Measurements from ENCODE around the gene ATXN2. TPM values are rescaled to one million over a fixed set of nuclear protein-coding genes. Genes with fewer than 3 reads are reported as not detected.
"Not testable (repeated sequence)": the region's sequence is repeated elsewhere in the genome, so short reads cannot be mapped to it uniquely, and the experiment has no call there.

The ATXN2 gene
- total RNA-seq, 1 donor from 2014 or later, result 23.0 TPM

DNA sequence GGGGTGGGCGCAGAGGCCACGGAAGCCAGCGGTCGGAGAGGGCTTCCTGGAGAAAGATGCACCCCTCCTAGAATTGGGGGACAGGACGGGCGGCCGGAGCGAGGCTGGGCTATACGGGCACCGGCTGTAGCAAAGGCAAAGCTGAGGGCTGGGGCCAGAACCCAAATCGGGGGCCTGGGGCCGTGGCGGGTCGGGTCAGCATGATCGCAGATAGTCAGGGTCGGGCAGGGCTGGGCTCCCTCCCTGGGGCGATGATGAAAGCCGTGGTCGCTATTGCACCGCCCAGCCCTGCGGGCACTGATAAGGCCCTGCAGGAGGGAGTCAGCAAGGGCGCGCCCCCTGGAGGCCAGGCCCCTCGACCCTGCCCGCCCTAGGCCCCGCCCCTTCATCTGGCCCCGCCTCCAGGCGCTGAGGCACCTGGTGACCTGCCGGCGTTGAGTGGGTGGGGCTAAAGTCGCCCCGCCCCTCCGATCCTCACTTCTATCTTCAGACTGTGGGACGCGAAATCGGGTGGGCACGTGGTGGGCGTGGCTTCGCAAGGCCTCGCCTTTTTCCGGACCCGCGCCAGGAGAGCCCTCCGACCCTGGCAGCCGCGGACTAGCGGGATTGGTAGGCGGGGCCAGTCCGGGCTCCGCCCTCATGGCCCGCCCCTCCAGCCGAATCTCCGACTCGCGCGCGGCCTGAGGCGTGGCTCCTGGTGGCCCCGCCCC, 193.8 kb downstream of the ATXN2 start:
- DNase-seq (ENCODE audit: low read depth in 2 of 2), result peak; percentile 98 to 99

DNA sequence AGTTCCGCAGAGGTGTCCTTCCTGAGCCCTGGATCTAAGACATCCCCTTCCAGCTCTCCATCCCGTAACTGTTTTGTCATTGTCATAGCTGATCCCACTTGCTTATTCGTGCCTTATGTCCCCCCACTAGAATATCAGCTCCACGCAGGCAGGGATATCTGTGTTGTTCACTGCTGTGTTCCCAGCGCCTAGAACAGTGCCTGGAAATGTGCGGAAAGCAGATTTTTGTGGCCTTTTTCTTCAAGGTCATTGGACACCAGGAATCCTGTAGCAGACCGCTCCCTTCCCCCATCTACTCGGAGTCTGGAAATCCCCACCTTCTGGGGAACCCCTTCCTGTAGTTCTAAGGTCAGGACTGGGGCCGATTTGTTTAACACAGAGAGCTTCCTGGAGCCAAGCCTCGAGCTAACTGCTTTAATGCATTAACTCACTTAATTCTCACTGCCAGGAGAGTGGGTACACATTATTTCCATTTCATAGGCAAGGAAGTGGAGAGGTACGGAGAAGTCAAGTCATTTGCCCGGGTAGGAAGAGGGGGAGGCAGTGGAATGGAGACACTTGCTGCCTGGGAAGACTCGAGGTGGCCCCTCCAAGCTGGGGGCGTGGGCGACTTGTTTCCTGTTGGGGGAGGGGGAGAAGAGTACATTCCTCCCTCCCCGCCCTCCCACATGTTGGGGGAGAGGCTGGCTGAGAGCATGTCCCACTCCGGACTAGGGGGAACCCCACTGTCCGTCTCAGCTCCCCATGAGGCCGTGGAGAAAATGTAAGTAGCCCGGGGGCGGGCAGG, 194.6 kb downstream of the ATXN2 start:
- peak; percentile 54 to 90 for DNase-seq (ENCODE audit: low read depth in 2 of 2)

DNA sequence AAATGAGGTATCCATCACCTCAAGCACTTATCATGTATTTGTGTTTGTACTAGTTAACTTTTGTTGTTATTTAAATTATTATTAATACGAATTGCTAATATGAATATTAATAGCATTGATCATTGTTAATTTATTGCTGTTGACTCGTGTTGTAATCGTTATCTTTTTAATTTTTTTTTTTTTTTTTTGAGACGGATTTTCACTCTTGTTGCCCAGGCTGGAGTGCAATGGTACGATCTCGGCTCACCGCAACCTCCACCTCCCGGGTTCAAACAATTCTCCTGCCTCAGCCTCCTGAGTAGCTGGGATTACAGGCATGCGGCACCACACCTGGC, 196.7 kb downstream of the ATXN2 start:
- DNase-seq (ENCODE audit: low read depth in 2 of 2), result not testable (repeated sequence)

Other genes starting within 250 kb of the ATXN2 start
- gene PHETA1, start 230.2 kb downstream of the ATXN2 start, total RNA-seq, result 5.0 and 9.1 TPM in 2 replicates
- 33.3 and 34.7 TPM in 2 replicates for gene SH2B3, start 193.4 kb downstream of the ATXN2 start, total RNA-seq
- gene BRAP, start 86.6 kb upstream of the ATXN2 start, total RNA-seq, result 12.2 and 15.9 TPM in 2 replicates
- gene ACAD10, start 86.7 kb upstream of the ATXN2 start, total RNA-seq, result 8.3 and 10.9 TPM in 2 replicates
- 28.5 and 49.0 TPM in 2 replicates for gene ALDH2, start 167.6 kb upstream of the ATXN2 start, total RNA-seq
- gene MAPKAPK5, start 242.9 kb upstream of the ATXN2 start, total RNA-seq, result 13.5 and 18.5 TPM in 2 replicates